DLD1 (cell line): ENCODE measurements around the gene IFT43.

Source experiments
- in situ Hi-C: cut with HindIII; loops from 2 replicates; pipeline ENCODE4 v1.10.0; 2017; ENCODE audit warnings: low sequenced_read_pairs

The IFT43 gene

GRCh38 chr14:75979648-75980565 is 5.7 kb upstream of the IFT43 start:
- in situ Hi-C loops, result loop anchor here (5.0 kb wide), 1 partner anchor 278 kb away; no protein-coding TSS in a partner anchor

- in situ Hi-C loops, result no loop called here
Observed at GRCh38 chr14:75980856-75981255, 4.7 kb upstream of the IFT43 start.

GRCh38 chr14:75981426-75982265 is 3.9 kb upstream of the IFT43 start, which contains the start of gene TGFB3:
TGFB3 (minus strand) TSS chr14:75981995; CDS start chr14:75980893, 1,102 bp downstream.
- in situ Hi-C loops, result no loop called here

- in situ Hi-C loops, result no loop called here
Observed at GRCh38 chr14:75982266-75983018, 3.1 kb upstream of the IFT43 start.

GRCh38 chr14:75983019-75983358 is 2.6 kb upstream of the IFT43 start:
- in situ Hi-C loops, result no loop called here

GRCh38 chr14:75984674-75985073 is 889 bp upstream of the IFT43 start:
- in situ Hi-C loops, result no loop called here

GRCh38 chr14:75986439-75986765 is 839 bp downstream of the IFT43 start:
- in situ Hi-C loops, result no loop called here

GRCh38 chr14:75987201-75987970 is 1.8 kb downstream of the IFT43 start:
- in situ Hi-C loops, result no loop called here

- in situ Hi-C loops, result no loop called here
Observed at GRCh38 chr14:75989134-75989533, 3.6 kb downstream of the IFT43 start.

- in situ Hi-C loops, result no loop called here
Observed at GRCh38 chr14:75990297-75990696, 4.7 kb downstream of the IFT43 start.

- in situ Hi-C loops, result no loop called here
Observed at GRCh38 chr14:75991753-75992152, 6.2 kb downstream of the IFT43 start.

GRCh38 chr14:75993567-75994041 is 8.0 kb downstream of the IFT43 start:
- in situ Hi-C loops, result no loop called here

GRCh38 chr14:75995372-75996041 is 9.9 kb downstream of the IFT43 start:
- in situ Hi-C loops, result no loop called here

- in situ Hi-C loops, result no loop called here
Observed at GRCh38 chr14:75996488-75996887, 10.9 kb downstream of the IFT43 start.

GRCh38 chr14:75999511-76000190 is 14.1 kb downstream of the IFT43 start:
- in situ Hi-C loops, result no loop called here

GRCh38 chr14:76002383-76002782 is 16.8 kb downstream of the IFT43 start:
- in situ Hi-C loops, result no loop called here

- in situ Hi-C loops, result no loop called here
Observed at GRCh38 chr14:76006253-76006652, 20.7 kb downstream of the IFT43 start.

- in situ Hi-C loops, result no loop called here
Observed at GRCh38 chr14:76007379-76007778, 21.8 kb downstream of the IFT43 start.

- in situ Hi-C loops, result no loop called here
Observed at GRCh38 chr14:76007852-76008251, 22.3 kb downstream of the IFT43 start.
